ENCODE data around the gene WNT8B.

- TF ChIP-seq, protein P1, sequence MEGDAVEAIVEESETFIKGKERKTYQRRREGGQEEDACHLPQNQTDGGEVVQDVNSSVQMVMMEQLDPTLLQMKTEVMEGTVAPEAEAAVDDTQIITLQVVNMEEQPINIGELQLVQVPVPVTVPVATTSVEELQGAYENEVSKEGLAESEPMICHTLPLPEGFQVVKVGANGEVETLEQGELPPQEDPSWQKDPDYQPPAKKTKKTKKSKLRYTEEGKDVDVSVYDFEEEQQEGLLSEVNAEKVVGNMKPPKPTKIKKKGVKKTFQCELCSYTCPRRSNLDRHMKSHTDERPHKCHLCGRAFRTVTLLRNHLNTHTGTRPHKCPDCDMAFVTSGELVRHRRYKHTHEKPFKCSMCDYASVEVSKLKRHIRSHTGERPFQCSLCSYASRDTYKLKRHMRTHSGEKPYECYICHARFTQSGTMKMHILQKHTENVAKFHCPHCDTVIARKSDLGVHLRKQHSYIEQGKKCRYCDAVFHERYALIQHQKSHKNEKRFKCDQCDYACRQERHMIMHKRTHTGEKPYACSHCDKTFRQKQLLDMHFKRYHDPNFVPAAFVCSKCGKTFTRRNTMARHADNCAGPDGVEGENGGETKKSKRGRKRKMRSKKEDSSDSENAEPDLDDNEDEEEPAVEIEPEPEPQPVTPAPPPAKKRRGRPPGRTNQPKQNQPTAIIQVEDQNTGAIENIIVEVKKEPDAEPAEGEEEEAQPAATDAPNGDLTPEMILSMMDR (IDR thresholded peaks at IDR 0.05): no peak
- TF ChIP-seq POLR2A (IDR thresholded peaks at IDR 0.05): no peak
These were observed 15.1 kb upstream of the WNT8B start for GRCh38 chr10:100447663-100448062.

Data from prostate gland (tissue), 2 donors.